Globus pallidus (tissue), 1 donor: ENCODE measurements around the gene POLG.
A peak's percentile ranks its signal among the peaks of the same experiment; 100 is the strongest.

Source experiments
- DNase-seq: peaks from one replicate; pipeline ENCODE4 v3.0.0-alpha.2; 2015; ENCODE audit warnings: low spot score

The POLG gene

GRCh38 chr15:89334510-89335297, at the start of gene POLG:
POLG (minus strand) TSS chr15:89334824; CDS start chr15:89333754, 1,070 bp downstream.
- DNase-seq, result peak; percentile 99

GRCh38 chr15:89384176-89384604, 49.6 kb upstream of the POLG start:
- no peak for DNase-seq

- DNase-seq, result no peak
These were observed 48.9 kb upstream of the POLG start for GRCh38 chr15:89383365-89384175.

GRCh38 chr15:89381888-89382686, 47.5 kb upstream of the POLG start:
- DNase-seq, result no peak

- DNase-seq, result no peak
These were observed 46.7 kb upstream of the POLG start for GRCh38 chr15:89381331-89381730.

GRCh38 chr15:89379818-89380217, 45.2 kb upstream of the POLG start:
- DNase-seq, result no peak

DNA sequence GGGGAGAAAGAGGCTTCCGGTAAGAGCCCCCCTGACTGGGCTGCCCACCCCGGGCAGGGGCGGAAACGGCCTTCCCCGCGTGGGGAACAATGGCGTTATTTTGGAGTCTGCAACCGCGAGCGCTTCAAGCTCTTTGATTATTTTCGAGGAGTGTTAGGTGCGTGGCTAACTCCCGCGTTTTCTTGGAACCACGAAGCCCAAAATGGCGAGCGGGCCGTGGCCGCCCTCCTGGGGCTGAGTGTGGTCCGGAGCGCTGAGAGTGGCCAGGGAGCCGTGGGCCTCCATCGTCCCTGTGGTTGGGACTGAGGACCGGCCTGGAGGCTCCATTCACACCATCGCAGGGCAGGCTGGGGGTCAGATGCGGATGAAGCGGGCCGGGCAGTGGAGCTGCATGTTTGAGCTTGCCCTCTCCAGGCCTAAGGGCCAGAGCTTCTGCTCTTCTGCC, 44.6 kb upstream of the POLG start:
- DNase-seq, result no peak

- no peak for DNase-seq
These were observed 43.9 kb upstream of the POLG start for GRCh38 chr15:89378296-89379151.

DNA sequence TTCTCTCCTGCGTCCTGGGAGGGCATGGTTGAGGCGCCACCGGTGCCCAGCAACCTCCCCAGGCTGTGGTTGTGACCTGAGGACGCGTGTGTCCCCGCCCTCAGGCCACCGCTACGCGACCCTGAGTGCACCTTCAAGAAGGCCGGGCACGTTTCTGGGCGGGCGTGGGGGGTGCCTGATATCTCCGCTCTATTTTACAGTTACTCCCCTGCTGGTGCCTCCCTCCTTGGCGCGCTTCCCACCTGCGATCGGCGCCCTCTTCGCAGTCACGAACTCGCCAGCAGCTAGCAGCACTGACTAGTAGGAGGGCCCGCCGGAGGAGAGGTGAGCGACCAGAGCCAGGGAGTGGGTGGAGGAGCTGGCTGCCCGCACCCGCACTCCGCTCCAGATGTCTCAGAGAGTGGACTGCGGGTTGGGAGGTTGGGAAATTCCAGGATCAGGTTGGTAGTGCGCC, 43.2 kb upstream of the POLG start:
- DNase-seq, result no peak

GRCh38 chr15:89377024-89377841, 42.6 kb upstream of the POLG start:
- no peak for DNase-seq

DNA sequence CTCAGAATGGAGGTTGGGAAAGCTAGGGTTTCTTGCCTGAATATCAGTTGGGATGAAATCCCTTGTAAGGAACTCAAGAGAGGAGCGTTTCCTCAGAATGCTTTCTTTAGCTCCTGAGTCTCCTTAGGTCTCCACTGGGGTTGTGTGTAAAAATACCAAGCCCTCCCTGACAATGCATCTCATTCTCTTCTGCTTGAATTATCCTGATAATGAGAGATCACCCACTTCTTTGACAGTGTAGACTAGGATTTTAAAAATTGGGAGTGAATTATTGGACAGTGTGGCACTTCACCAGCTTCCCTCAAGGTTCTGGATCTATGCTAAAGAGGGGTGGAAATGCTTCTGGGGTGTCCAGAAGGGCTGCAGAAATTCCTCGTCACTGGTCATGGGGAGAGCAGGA, 41.8 kb upstream of the POLG start:
- no peak for DNase-seq

- DNase-seq, result no peak
These were observed 40.7 kb upstream of the POLG start for GRCh38 chr15:89375093-89376005.

- DNase-seq, result no peak
These were observed 39.7 kb upstream of the POLG start for GRCh38 chr15:89374086-89374981.

DNA sequence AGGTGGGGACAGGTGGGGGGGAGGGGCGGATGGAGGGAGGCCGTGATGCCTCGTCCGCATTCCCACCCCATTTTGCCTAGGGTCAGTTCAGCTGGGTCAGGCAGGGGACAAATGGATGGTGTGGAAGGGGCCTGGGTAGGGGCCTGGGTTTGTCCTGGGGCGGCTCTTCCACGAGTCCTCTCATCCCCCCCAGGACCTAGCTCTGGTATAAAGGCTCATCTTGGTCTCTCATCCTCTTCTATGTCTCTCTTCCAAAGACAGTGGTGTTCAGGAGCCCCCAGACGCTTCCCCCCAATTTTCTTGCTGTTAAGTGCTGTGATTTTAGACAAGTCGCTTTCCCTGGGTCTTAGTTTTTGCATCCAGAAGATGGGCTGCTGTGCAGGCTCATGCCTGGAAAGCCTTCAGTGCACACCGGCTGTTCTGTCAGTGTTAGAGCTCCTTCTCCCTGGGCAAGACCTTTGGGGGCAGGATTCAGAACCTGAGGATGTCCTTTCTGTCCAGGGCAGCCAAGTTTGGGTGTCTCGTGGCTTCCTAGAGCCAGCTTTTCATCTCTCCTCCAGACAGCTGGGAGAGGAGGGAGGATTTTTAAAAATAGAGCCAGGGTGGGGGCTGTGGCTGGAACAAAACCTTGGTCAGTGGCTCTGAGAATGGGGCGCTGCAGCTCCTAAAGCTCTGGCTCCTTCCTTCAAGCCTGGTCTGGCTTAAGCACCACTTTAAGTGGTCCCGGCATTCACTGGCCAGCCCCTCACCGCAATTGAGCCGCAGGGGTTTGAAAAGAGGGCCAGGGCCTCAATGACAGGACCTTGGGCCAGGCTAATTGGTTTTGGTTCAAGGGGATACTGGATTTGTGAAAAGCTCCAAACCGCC, 37.7 kb upstream of the POLG start:
- DNase-seq, result no peak

GRCh38 chr15:89371228-89372044, 36.8 kb upstream of the POLG start:
- no peak for DNase-seq

DNA sequence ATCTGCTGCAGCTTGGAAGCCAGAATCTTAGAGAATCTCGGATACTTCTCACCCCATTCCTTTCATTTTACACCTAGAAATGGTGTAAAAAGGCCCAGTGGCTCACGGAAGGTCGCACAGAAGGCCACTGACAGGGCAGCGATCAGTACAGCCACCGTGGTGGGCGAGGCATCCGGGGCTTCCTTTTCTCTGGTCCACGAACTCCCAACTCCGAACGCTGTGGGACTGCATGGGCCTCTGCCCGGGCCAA, 36.3 kb upstream of the POLG start:
- no peak for DNase-seq
